Measurements from ENCODE around the gene DBNL.

Gene DBNL

GRCh38 chr7:44080118-44080517 is 35.6 kb downstream of the DBNL start:
- DNase-seq: no peak

- DNase-seq: peak; percentile 85
These were observed 36.3 kb downstream of the DBNL start for GRCh38 chr7:44080686-44081265.

DNA sequence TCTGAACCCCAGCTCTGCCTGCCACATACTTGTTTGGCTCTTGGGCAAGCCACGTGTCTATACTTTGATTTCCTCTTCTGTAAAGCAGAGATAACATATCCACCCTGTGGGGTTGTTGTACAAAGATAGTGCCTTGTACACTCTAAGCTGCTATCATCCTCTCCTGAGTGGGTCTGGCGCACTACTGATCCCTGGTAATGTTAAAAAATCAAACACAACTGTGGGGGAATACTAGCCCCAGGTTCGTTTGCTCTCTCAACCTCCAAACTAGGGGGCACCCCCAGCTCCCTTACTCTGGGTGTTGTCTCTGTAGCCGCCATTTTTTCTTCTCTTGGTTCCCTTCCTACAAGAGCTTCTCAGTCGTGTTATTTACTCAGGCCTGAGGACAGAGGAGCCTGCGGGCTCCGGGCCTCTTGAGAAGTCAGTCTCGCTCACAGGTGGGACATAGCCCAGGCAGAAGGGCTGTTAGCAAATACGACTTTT is 36.8 kb downstream of the DBNL start:
- DNase-seq: peak; percentile 47

DNA sequence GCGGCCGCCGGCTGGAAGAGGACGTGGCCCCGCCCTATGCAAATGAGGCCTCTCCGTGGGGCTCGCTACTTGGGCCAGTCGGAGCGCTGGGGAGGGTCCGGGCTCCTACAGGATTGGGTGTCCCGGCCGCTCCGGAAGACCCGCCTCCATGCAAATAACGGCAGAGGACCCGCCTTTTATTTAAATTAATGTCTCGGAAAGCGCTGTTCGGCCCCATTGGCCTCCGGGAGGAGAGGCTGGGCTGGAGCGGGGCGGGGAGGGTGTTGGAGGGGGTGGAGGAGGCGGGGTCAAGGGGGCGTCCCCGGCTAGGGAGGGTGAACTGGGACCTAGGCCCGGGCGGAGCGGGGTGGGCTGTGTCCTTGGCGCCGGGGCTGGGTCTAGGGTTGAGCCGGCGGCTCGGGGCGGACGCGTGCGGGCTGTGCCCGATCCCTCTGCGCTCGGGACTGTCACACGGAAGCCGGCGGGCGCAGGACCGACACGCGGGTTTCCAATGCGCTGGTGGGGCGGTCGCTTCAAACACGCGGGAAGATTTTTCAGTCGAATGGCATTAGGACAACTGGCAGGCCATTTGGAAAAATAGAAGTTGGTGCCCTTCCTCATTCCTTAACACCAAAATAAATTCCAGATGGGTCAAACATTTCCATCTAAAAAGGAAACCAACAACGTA is 38.2 kb downstream of the DBNL start:
- DNase-seq: peak; percentile 100

GRCh38 chr7:44083796-44084195 is 39.3 kb downstream of the DBNL start:
- DNase-seq: no peak

GRCh38 chr7:44084701-44085100 is 40.2 kb downstream of the DBNL start:
- DNase-seq: no peak

DNA sequence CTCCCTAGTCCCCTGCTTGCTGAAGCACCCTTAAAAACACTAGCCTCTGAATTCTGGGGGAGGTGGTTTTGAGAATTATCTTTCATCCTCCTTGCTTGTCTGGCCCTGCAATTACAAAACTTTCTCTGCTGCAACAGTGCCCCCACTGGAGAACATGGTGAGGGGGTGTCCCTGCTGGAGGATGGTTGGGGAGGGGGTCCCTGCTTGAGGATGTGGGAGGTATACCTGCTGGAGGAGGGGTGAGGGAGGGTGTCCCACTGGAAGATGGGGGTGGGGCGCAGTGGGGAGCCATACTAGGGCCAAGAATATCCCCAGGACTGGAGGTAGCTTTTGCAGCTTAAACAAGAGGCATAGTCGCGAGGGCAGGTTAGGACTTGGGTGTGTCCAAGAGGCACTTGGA is 41.0 kb downstream of the DBNL start:
- DNase-seq: no peak

- DNase-seq: no peak
These were observed 42.1 kb downstream of the DBNL start for GRCh38 chr7:44086627-44087026.

DNA sequence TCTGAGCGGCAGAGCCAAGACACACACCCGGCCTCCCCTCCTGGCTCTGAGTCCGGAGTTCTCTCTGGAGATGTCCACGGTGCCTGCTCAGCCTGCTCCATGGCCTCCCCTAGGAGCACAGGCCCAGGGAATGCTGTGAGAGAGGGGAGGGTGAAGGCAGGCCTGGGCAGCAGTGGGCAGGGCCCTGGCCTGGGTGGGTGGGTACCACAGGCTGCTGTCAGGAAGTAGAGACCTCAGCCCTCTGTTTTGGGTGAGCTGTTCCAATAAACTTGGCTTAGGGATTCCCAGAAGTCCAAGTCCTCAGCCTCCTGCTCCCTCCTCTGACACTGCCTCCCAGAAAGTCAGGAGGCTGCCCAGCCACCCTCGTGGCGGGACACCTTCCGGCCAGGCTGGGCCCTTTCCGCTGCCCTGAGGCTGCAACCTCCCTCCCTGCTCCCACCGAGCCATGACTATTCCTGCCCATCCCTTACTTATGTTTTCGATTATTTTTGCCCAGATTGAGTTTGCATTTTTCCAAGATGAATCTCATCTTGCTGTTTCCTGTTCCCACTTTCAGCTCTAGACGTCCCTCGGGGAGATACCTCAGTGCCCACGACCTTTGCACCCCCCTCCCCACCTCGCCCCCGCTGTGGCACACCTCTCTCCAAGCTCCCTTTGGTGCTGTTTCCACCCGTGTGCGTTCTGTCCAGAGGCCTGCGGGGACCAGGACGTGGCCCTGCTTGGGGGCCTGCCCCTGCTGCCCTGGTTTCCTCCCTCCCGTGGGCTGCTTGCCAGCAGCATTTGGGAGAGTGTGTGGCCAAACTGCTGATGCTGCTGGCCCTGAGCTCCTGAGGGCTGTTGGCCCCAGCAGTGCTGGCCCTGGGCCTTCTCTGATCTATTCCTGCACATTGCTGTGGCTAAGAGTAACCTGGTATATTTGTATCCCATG is 43.7 kb downstream of the DBNL start:
- no peak for DNase-seq

DNA sequence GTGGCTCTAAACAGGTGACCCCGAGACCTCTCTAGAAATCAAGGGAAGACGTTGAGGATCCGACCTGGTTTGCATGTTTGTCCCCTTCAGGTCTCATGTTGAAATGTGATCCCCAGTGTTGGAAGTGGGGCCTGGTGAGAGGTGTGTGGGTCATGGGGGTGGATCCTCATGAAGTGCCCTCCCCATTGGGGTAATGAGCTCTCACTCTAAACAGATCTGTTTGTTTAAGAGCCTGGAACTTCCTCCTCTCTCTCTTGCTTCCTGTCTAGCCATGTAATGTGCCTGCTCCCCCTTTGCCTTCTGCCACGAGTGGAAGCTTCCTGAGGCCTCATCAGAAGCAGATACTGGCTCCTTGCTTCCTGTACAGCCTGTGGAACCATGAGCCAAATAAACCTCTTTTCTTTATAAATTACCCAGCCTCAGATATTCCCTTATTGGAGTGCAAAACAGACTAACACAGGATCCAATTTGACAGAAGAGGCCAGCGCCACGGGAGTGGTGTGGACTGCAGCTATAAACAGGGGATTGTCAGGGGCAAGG is 48.7 kb downstream of the DBNL start:
- DNase-seq: no peak

DNA sequence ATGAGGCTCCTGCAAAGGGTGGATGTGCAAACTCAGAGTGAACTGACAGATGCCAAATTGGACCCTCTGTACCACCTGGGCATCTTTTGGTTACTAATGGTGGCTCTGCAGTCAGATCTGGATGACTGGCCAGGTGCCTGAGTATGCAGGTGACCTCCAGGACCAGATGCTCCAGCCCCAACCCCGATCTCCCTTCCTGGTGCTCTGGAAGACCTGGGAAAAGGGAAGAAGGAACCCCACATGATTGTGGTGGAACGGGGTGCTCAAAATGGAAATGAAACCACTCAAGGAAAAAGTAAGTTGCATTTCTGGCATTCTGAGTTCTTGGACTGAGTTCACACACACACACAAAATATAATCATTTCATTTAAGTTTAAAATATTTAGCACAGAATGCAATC is 49.9 kb downstream of the DBNL start:
- DNase-seq: no peak

- no peak for DNase-seq
These were observed 50.5 kb downstream of the DBNL start for GRCh38 chr7:44094883-44095592.

DNA sequence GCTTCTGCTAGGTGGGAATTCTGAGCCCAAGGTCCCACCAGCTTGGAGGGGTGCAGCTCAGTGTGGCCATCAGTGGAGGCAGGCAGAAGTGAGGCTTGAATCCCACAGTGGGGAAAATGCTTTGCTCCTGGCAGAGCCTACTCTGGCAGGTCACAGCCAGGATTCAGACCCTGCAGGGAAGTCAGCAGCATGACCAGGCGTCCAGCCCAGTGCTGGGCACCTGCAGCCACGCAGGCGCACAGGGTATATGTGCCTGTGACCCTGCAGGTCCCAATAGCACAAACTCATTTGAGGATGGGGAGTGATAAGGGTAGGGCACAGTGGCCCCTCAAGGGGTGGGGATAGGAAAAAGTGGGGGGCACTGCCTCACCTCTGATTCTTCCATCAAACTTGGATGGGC is 51.3 kb downstream of the DBNL start:
- DNase-seq: no peak

GRCh38 chr7:44096326-44096881 is 51.9 kb downstream of the DBNL start:
- no peak for DNase-seq

GRCh38 chr7:44097064-44097932 is 52.8 kb downstream of the DBNL start:
- no peak for DNase-seq

GRCh38 chr7:44098092-44099068 is 53.9 kb downstream of the DBNL start:
- DNase-seq: no peak

- DNase-seq: no peak
These were observed 55.2 kb downstream of the DBNL start for GRCh38 chr7:44099669-44100068.

GRCh38 chr7:44100458-44101302 is 56.2 kb downstream of the DBNL start:
- no peak for DNase-seq

DNA sequence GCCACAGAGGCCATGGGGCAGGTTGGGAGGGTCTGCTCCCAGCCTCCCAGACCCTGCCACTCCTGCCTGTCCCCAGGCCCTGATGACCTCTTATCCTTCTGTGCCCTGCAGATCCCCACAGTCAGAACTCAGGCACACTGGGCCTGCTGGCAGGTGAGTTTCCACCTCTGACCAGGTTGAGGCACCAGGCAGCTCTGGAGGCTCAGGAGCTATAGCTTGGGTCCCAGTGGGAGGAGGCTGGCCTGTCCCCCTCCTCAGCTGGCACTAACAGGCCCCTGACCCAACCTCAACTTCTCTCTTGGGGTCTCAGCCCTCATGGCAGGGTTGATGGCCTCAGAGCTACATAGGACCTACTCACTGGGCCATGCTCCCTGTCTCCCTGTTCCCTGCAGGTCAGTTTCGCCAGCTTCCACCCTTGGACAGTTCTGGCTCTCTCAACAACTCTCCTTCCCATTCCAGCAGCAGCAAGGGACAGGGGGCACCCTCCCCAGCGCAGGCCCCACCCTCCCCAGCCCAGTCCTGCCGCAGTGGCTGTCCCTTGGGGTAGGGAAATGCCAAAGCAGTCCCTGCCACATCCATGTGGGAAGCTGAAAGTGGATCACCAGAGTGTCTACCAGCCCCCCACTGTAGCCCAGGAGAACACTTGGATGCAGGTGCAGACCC is 56.9 kb downstream of the DBNL start:
- DNase-seq: no peak
